Activated CD4-positive, alpha-beta T cell treated with anti-CD3 and anti-CD28 coated beads, Interleukin-10, Interleukin-2, amounts not matched to agents 100 ng/mL and 50 ng/mL, durations not matched to agents 16 hours and 8 hours (primary cell): Measurements from ENCODE around the gene ZKSCAN1.
A peak's percentile ranks its signal among the peaks of the same experiment; 100 is the strongest.
"Not testable (repeated sequence)": the region's sequence is repeated elsewhere in the genome, so short reads cannot be mapped to it uniquely, and the experiment has no call there.

Experiments used
- DNase-seq: peaks from one replicate; pipeline ENCODE4 v3.0.0-alpha.2; 2020

Gene ZKSCAN1

DNA sequence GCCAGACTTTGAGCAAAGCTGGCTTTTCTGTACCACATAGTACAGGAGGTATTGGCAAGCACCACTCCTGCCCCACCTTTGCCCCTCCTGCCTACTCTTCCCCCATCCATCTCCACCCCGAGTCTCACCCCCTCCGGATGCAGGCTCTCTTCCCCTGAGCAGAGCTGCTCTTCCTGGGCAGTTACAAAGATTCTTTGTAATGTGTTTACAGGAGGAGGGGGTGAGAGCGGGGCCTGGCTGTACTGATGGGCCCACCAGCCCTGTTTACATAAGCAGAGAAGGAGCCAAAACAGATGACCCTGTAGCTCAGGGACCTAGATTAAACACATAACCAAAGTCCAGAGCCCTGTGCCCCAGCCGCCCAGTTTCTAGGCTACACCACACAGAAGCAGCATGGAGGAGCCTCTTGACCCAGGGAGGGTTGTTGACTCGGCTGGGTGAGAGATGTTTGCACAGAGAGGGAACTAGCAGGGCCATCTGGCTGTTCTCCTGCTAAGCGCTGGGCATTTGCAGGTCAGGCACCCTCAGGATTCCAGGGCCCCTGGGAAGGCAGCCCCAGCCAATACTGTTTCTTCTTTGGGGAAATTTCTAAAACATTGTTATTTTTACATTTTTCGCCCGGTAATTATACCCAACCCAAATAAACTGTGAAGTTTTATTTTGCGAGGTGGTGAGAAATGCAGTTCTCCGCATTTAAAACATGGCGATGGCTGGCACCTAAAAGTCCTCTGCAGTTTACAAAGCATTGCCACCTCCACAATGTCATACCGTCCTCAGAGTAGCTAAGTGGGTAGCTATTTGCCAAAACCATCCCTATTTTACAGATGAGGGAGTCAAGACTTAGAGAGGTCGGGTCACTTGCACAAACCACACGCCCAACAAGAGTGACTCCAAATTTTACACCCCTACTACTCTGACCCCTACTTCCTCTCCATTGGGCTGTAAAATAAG, 11.4 kb upstream of the ZKSCAN1 start:
- no peak for DNase-seq

GRCh38 chr7:100007887-100008286, 7.5 kb upstream of the ZKSCAN1 start:
- no peak for DNase-seq

DNA sequence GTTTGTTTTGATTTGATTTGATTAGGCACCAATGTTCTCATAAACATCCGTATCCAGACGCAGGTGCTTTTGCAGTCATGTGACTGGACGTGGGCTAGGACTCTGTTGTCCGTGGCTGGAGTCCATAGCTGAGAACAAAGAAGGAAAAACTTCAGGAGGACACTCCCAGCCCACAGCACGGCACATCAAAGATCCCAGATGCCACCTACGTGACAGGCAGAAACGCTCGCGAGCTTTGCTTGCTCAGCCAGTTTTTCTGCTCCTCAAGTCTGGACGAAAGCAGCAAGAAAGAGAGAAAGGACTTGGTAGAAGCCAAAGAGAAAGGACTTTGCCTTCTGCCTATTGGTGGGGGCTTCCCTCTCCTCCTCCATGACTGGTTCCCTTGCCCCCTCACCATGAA, 6.9 kb upstream of the ZKSCAN1 start:
- DNase-seq: no peak

DNA sequence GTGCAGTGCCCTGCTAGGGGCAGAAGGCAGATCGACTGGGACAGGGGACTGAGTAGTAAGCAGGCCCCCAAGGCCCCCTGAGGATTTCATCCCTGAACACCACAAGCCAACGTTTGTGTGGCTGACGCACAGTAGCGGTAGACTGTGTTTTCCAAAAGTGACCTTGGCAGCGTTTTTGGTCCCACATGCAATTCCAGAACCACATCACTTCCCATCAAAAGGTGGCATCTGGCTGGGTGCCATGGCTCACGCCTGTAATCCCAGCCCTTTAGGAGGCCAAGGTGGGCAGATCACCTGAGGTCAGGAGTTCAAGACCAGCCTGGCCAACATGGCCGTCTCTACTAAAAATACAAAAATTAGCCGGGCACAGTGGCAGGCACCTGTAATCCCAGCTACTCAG, 5.4 kb upstream of the ZKSCAN1 start:
- DNase-seq: not testable (repeated sequence)

- no peak for DNase-seq
These were observed 4.5 kb upstream of the ZKSCAN1 start for GRCh38 chr7:100010901-100011300.

DNA sequence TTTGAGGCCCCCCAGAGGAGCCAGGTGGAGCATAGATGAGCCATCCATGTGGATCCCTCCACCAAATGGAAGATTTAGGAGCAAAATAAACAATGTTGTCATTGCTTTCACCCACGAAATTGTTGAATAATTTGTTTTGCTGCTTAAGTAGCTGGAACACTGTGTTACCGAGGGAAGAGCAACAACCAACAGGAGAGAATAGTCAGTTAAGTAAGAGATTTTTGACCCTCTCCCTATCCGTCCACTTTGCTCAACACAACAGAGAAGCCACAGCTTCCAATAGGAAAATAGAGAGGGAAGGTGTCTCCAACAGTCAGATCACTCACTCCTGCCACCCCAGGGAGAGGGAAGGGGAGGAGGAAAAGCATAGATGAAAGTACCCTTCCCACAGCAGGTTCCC, 3.9 kb upstream of the ZKSCAN1 start:
- DNase-seq: no peak

DNA sequence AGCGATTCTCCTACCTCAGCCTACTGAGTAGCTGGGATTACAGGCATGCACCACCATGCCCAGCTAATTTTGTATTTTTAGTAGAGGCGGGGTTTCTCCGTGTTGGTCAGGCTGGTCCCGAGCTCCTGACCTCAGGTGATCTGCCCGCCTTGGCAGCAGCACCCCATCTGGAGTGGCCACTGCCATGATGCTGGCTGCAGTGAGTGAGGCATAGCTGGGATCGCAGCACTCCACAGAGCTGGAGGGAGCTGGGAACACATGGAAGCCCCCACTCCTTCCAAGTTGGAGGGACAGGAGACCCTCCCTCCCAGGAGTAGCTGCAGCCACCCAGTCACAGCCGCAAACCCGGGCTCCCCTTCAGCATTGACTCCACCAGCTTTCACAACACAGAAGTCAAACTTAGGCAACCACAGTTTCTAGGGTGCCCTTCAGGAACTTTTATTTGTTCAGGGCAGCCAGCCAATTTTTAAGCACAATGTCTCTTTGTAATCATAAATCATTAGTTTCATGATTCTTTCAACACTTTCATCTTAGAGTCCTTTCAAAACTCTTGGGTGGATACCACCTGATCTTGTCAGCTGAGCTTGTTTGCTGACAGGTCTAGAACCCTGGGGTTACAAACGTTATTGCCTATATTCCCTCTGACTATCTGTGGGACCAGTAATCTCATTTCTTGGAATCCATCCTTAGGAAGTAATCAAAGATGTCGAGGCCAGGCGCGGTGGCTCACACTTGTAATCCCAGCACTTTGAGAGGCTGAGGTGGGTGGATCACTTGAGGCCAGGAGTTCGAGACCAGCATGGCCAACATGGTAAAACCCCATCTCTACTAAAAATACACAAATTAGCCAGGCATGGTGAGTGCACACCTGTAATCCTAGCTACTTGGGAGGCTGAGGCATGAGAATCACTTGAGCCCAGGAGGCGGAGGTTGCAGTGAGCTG, 2.7 kb upstream of the ZKSCAN1 start:
- not testable (repeated sequence) for DNase-seq

DNA sequence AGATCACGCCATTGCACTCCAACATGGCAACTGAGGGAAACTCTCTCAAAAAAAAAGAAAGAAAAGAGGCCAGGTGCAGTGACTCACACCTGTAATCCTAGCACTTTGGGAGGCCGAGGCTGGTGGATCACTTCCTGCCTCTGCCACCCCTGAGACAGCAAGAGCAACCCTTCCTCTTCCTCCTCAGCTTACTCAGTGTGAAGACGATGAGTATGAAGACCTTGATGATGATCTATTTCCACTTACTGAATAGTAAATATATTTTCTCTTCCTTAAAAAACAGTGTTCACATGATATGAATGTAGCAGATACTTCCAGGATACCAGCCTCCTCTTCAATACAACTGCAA, 2.1 kb upstream of the ZKSCAN1 start:
- peak; percentile 48 for DNase-seq

DNA sequence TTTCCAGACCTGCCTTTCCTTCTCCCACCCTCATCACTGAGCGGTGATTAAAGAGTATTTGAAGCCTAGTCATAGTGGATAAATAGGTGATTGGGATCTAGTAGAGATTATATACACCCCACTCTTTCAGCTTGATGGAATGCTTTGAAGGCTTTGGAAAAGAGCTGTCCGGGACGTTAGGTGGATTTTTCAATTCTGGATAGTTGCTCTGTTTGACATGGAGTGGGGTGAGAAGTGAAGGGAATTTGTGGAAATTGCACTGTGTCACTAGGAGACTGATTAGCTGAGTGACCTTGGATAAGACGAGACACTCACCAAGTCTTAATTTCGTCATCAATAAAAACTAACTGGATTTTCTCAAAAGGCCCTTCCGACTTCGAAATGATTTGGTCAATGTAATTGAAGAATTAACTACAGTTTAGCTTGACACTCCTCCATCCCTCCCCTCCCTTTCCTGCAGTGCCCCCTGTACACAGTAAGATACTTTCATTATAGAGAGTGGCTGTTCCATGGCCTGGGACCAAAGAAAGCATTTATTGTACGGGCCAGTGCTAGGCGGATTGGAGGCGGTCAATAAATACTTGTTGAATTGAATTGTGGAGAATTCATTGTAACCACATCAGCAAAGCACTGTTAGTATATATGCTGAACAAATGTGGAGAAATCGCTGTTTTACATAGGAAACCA, 962 bp downstream of the ZKSCAN1 start:
- DNase-seq: no peak

- DNase-seq: no peak
These were observed 1.9 kb downstream of the ZKSCAN1 start for GRCh38 chr7:100017300-100017699.

DNA sequence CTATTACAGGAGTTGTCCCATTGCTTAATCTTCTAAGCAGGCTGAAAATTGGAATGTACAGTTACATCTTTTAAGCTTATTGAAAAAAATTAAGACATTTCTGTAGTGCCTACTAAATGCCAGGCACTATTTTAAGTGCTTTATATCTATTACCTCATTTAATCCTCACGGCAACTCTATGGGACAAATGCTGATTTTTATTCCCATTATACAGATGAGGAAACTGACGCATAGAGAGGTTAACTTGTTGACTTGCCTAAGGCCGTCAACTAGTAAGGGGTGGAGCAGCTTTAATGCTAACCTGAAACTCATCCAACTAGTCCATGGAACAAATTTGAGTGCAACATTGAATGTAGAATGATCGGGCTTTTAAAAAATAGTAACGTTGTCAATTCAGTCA, 2.5 kb downstream of the ZKSCAN1 start:
- DNase-seq: no peak

GRCh38 chr7:100019908-100020307, 4.5 kb downstream of the ZKSCAN1 start:
- no peak for DNase-seq

DNA sequence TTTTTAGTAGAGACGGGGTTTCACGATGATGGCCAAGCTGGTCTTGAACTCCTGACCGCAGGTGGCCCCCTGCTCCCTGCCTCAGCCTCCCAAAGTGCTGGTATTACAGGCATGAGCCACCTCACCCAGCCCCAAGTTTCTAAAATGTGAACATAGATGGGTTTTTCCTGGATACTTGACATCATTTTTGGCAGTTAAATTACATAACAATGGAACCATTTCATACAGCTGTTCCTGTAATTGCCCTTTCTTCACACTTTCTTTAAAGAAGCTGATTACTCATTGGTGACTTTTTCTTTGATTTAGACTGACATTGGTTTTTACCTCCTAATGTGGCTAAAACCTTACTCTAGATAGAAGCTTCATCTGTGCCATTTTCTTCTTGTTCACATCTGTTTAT, 5.9 kb downstream of the ZKSCAN1 start:
- DNase-seq: peak; percentile 45

GRCh38 chr7:100022621-100023020, 7.2 kb downstream of the ZKSCAN1 start:
- DNase-seq: no peak

DNA sequence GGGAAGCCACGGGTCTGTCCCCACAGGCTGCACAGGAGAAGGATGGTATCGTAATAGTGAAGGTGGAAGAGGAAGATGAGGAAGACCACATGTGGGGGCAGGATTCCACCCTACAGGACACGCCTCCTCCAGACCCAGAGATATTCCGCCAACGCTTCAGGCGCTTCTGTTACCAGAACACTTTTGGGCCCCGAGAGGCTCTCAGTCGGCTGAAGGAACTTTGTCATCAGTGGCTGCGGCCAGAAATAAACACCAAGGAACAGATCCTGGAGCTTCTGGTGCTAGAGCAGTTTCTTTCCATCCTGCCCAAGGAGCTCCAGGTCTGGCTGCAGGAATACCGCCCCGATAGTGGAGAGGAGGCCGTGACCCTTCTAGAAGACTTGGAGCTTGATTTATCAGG, 8.1 kb downstream of the ZKSCAN1 start:
- no peak for DNase-seq

DNA sequence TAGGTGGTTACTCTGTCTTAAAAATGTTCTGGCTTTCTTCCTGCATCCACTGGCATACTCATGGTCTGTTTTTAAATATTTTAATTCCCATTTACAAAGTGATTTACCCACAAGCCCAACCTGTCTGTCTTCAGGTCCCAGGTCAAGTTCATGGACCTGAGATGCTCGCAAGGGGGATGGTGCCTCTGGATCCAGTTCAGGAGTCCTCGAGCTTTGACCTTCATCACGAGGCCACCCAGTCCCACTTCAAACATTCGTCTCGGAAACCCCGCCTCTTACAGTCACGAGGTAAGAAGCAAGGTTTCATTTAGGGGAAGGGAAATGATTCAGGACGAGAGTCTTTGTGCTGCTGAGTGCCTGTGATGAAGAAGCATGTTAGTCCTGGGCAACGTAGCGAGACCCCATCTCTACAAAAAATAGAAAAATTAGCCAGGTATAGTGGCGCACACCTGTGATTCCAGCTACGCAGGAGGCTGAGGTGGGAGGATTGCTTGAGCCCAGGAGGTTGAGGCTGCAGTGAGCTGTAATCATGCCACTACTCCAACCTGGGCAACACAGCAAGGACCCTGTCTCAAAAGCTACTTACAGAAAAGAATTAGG, 8.7 kb downstream of the ZKSCAN1 start:
- DNase-seq: peak; percentile 48

DNA sequence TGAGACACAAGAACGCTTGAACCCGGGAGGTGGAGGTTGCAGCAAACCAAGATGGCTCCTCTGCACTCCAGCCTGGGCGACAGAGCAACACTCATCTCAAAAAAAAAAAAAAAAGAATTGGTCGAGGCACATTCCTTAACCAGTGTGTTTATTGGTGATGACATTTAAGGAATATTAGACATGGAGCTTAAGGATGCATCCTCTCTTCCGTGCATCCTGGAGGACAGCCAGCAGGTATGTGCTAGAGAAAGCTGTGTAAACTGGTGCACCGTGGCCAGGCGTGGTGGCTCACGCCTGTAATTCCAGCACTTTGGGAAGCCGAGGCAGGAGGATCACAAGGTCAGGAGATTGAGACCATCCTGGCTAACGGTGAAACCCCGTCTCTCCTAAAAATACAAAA, 11.8 kb downstream of the ZKSCAN1 start:
- no peak for DNase-seq

- no peak for DNase-seq
These were observed 14.2 kb downstream of the ZKSCAN1 start for GRCh38 chr7:100029596-100029995.

- DNase-seq: no peak
These were observed 18.1 kb downstream of the ZKSCAN1 start for GRCh38 chr7:100033526-100033925.

GRCh38 chr7:100034871-100035510, 19.6 kb downstream of the ZKSCAN1 start:
- no peak for DNase-seq

GRCh38 chr7:100035876-100036275, 20.5 kb downstream of the ZKSCAN1 start:
- DNase-seq: no peak

DNA sequence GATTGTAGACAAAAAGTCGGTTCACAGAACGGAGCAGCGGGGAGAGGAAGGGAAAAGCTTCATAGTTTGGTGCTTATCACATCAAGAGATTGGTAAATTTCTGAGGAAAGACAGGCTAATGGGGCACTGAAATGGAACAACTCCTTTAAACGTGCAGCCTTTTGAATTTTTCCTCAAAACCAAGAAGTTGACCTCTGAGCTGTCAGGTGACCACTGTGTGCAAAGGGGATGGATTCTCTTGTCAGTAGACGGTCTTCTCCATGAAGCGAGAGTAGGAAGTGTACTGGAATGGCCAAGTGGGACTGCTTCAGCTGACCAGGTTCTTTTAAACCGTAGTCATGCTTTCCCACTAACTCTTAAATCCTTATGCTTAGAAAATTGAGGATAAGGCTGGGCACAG, 22.9 kb downstream of the ZKSCAN1 start:
- DNase-seq: no peak
